WTC11 (cell line): ENCODE data around the gene RTN3. TPM values are rescaled to one million over a fixed set of nuclear protein-coding genes. Genes with fewer than 3 reads are reported as not detected.

Source experiments
- ATAC-seq: fragments of 200-7000 bp; cut with Tn5 transposase; 2 replicates; pipeline ENCODE4 v1.10.0; 2021; ENCODE audit warnings: mild to moderate bottlenecking, moderate library complexity
- CTCF ChIA-PET: fragments of 300-600 bp; sonication (Branson Sonifier 250); formaldehyde crosslinking; loops from one replicate; lab custom pipeline; 2021; ENCODE audit warnings: antibody characterized with exemption; lab: Charles Lee
- POLR2A ChIA-PET: fragments of 350-600 bp; sonication (Branson Sonifier 250); formaldehyde crosslinking; loops from one replicate; lab custom pipeline; 2021; ENCODE audit warnings: antibody characterized with exemption; lab: Charles Lee
- DNase-seq: peaks from one replicate; pipeline ENCODE4 v3.0.0; 2021; ENCODE audit warnings: low spot score
- H3K27ac Mint-ChIP-seq: 2 replicates; pipeline ENCODE4 v1.8.0; 2021; ENCODE audit warnings: mixed read lengths
- H3K27me3 Mint-ChIP-seq: 2 replicates; pipeline ENCODE4 v1.8.0; 2021; ENCODE audit warnings: low read depth, mild to moderate bottlenecking, moderate library complexity, mixed read lengths
- H3K36me3 Mint-ChIP-seq: 2 replicates; pipeline ENCODE4 v1.8.0; 2021; ENCODE audit warnings: mixed read lengths
- H3K4me1 Mint-ChIP-seq: 2 replicates; pipeline ENCODE4 v1.8.0; 2022; ENCODE audit warnings: mixed read lengths
- H3K4me3 Mint-ChIP-seq: 2 replicates; pipeline ENCODE4 v1.8.0; 2021; ENCODE audit warnings: mild to moderate bottlenecking, moderate library complexity, mixed read lengths
- H3K9me3 Mint-ChIP-seq: 2 replicates; pipeline ENCODE4 v1.8.0; 2021; ENCODE audit warnings: mixed read lengths
- CREB1 ChIP-seq: sonication (generic); formaldehyde crosslinking; IDR thresholded peaks from 2 replicates; pipeline ENCODE4 v1.8.0; 2023; ENCODE audit warnings: mild to moderate bottlenecking, missing genetic modification reagents
- FOXP1 ChIP-seq: sonication (generic); formaldehyde crosslinking; IDR thresholded peaks from 2 replicates; pipeline ENCODE4 v1.8.0; 2022; ENCODE audit warnings: missing genetic modification reagents, mild to moderate bottlenecking, moderate library complexity, borderline replicate concordance
- GTF2I ChIP-seq: fragments of 250-450 bp; sonication (Bioruptor Pico); conservative IDR thresholded peaks from 2 replicates; pipeline ENCODE4 v1.4.0; 2021; ENCODE audit warnings: mild to moderate bottlenecking
- NFE2L1 ChIP-seq: sonication (generic); formaldehyde crosslinking; IDR thresholded peaks from 2 replicates; pipeline ENCODE4 v1.8.1; 2023; ENCODE audit warnings: missing genetic modification reagents
- PRRX2 ChIP-seq: fragments of 250-450 bp; sonication (Bioruptor Pico); IDR thresholded peaks from 2 replicates; pipeline ENCODE4 v1.8.0; 2021; ENCODE audit warnings: mild to moderate bottlenecking
- SMAD4 ChIP-seq: sonication (generic); formaldehyde crosslinking; IDR thresholded peaks from 2 replicates; pipeline ENCODE4 v1.8.0; 2022; ENCODE audit warnings: mild to moderate bottlenecking, missing genetic modification reagents
- SP1 ChIP-seq: sonication (generic); formaldehyde crosslinking; conservative IDR thresholded peaks from 2 replicates; pipeline ENCODE4 v1.8.1; 2022; ENCODE audit warnings: missing genetic modification reagents
- TCF7 ChIP-seq: sonication (generic); formaldehyde crosslinking; IDR thresholded peaks from 2 replicates; pipeline ENCODE4 v1.8.0; 2022; ENCODE audit warnings: mild to moderate bottlenecking, low read depth, missing genetic modification reagents, moderate library complexity
- ZNF219 ChIP-seq: sonication (generic); formaldehyde crosslinking; IDR thresholded peaks from 2 replicates; pipeline ENCODE4 v1.8.0; 2023; ENCODE audit warnings: missing genetic modification reagents, mild to moderate bottlenecking, borderline replicate concordance
- ZNF416 ChIP-seq: fragments of 250-450 bp; sonication (Bioruptor Pico); IDR thresholded peaks from 2 replicates; pipeline ENCODE4 v1.9.0; 2021; ENCODE audit warnings: mild to moderate bottlenecking, inconsistent platforms
- total RNA-seq: library from RNA; stranded (reverse); gene quantifications from 3 replicates; pipeline ENCODE4 v1.2.3, GENCODE V29; 2021
- TF ChIP-seq, protein P1 (sequence below): sonication (generic); formaldehyde crosslinking; IDR thresholded peaks from 2 replicates; pipeline ENCODE4 v1.8.1; 2023; ENCODE audit warnings: mild to moderate bottlenecking, missing genetic modification reagents, borderline replicate concordance
- TF ChIP-seq, protein P2 (sequence below): sonication (generic); formaldehyde crosslinking; IDR thresholded peaks from 2 replicates; pipeline ENCODE4 v1.8.0; 2023; ENCODE audit warnings: missing genetic modification reagents, mild to moderate bottlenecking, borderline replicate concordance
- TF ChIP-seq, protein P3 (sequence below): fragments of 200-600 bp; IDR thresholded peaks from 2 replicates; pipeline ENCODE4 v1.8.0; 2022; ENCODE audit warnings: antibody characterized with exemption
- TF ChIP-seq, protein P4 (sequence below): sonication (generic); formaldehyde crosslinking; IDR thresholded peaks from 2 replicates; pipeline ENCODE4 v1.8.1; 2022; ENCODE audit warnings: low read depth, missing genetic modification reagents, borderline replicate concordance
- TF ChIP-seq, protein P5 (sequence below): sonication (generic); formaldehyde crosslinking; IDR thresholded peaks from 2 replicates; pipeline ENCODE4 v1.8.0; 2022; ENCODE audit warnings: mild to moderate bottlenecking, missing genetic modification reagents
- TF ChIP-seq, protein P6 (sequence below): sonication (generic); formaldehyde crosslinking; IDR thresholded peaks from 2 replicates; pipeline ENCODE4 v1.8.0; 2023; ENCODE audit warnings: mild to moderate bottlenecking, missing genetic modification reagents

RTN3 gene
- total RNA-seq, 1 experiment from 2014 or later: 159 TPM

DNA sequence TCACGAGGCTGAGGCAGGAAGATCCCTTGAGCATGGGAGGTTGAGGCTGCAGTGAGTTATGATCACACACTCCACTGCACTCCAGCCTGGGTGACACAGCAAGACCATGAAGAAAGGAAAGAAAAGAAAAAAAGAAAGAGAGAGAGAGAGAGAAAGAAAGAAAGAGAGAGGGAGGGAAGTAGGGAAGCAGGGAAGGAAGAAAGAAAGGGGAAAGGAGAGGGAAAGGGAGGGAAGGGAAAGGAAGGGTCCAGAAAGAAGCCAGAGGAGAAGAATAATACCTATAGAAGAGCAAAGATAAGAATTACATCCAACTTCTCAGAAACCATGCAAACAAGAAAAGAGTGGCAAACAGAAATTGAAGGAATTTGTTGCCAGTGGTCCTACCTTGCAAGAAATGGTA is 104.5 kb downstream of the RTN3 start (continued):
- TF ChIP-seq, protein P1, sequence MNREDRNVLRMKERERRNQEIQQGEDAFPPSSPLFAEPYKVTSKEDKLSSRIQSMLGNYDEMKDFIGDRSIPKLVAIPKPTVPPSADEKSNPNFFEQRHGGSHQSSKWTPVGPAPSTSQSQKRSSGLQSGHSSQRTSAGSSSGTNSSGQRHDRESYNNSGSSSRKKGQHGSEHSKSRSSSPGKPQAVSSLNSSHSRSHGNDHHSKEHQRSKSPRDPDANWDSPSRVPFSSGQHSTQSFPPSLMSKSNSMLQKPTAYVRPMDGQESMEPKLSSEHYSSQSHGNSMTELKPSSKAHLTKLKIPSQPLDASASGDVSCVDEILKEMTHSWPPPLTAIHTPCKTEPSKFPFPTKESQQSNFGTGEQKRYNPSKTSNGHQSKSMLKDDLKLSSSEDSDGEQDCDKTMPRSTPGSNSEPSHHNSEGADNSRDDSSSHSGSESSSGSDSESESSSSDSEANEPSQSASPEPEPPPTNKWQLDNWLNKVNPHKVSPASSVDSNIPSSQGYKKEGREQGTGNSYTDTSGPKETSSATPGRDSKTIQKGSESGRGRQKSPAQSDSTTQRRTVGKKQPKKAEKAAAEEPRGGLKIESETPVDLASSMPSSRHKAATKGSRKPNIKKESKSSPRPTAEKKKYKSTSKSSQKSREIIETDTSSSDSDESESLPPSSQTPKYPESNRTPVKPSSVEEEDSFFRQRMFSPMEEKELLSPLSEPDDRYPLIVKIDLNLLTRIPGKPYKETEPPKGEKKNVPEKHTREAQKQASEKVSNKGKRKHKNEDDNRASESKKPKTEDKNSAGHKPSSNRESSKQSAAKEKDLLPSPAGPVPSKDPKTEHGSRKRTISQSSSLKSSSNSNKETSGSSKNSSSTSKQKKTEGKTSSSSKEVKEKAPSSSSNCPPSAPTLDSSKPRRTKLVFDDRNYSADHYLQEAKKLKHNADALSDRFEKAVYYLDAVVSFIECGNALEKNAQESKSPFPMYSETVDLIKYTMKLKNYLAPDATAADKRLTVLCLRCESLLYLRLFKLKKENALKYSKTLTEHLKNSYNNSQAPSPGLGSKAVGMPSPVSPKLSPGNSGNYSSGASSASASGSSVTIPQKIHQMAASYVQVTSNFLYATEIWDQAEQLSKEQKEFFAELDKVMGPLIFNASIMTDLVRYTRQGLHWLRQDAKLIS (CRISPR knock-in tag): no peak
- TF ChIP-seq, protein P2, sequence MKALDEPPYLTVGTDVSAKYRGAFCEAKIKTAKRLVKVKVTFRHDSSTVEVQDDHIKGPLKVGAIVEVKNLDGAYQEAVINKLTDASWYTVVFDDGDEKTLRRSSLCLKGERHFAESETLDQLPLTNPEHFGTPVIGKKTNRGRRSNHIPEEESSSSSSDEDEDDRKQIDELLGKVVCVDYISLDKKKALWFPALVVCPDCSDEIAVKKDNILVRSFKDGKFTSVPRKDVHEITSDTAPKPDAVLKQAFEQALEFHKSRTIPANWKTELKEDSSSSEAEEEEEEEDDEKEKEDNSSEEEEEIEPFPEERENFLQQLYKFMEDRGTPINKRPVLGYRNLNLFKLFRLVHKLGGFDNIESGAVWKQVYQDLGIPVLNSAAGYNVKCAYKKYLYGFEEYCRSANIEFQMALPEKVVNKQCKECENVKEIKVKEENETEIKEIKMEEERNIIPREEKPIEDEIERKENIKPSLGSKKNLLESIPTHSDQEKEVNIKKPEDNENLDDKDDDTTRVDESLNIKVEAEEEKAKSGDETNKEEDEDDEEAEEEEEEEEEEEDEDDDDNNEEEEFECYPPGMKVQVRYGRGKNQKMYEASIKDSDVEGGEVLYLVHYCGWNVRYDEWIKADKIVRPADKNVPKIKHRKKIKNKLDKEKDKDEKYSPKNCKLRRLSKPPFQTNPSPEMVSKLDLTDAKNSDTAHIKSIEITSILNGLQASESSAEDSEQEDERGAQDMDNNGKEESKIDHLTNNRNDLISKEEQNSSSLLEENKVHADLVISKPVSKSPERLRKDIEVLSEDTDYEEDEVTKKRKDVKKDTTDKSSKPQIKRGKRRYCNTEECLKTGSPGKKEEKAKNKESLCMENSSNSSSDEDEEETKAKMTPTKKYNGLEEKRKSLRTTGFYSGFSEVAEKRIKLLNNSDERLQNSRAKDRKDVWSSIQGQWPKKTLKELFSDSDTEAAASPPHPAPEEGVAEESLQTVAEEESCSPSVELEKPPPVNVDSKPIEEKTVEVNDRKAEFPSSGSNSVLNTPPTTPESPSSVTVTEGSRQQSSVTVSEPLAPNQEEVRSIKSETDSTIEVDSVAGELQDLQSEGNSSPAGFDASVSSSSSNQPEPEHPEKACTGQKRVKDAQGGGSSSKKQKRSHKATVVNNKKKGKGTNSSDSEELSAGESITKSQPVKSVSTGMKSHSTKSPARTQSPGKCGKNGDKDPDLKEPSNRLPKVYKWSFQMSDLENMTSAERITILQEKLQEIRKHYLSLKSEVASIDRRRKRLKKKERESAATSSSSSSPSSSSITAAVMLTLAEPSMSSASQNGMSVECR (CRISPR knock-in tag): no peak
- TF ChIP-seq PRRX2 (CRISPR knock-in tag): no peak
- no peak for TF ChIP-seq TCF7

DNA sequence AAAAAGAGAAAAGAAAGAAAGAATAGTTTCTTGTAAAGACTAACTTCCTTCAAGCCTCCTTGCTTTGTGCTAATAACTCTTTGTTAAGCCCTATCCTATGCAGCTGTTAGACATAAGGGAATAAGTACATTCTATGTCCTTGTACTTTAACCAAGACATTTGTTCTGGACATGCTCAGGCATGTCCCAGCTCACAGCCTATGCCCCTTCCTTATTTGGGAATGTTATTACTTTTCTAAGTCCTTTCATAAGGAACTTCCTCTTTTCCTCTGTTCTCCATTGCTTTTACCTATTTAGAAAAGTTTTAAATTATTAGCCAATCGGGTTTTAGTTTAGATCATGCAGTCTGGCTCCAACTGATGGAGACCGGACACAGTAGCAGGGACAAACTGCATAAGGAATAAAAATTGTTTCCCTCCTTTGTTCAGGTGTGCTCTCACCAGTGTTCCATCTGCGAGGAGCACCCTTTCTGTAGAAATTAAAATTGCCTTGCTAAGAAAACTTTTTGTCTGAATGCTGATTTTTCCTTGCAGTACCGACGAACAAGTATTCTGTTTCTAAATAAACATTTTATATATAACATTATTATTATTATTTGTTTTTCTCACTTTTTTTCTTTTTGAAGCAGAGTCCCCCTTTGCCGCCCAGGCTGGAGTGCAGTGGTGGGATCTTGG is 110.3 kb downstream of the RTN3 start:
- POLR2A ChIA-PET: no interaction called here
- Mint-ChIP-seq H3K4me1 (no peaks in the 10 kb centered on the region), H3K27me3 (peaks cover 18% of the 10 kb centered on the region), H3K36me3 (peaks cover 19% of the 10 kb centered on the region), H3K27ac (no peak overlapping the region), H3K4me3 (no peak overlapping the region), H3K9me3 (peaks cover 26% of the 10 kb centered on the region)
- DNase-seq: no peak
- no peak for ATAC-seq
- CTCF ChIA-PET: no interaction called here
- TF ChIP-seq SP1 (CRISPR knock-in tag) (no peak), NFE2L1 (CRISPR knock-in tag) (no peak), FOXP1 (CRISPR knock-in tag) (no peak), ZNF416 (CRISPR knock-in tag) (no peak), CREB1 (no peak), ZNF219 (no peak), GTF2I (CRISPR knock-in tag) (no peak), SMAD4 (no peak)
- TF ChIP-seq, protein P3, sequence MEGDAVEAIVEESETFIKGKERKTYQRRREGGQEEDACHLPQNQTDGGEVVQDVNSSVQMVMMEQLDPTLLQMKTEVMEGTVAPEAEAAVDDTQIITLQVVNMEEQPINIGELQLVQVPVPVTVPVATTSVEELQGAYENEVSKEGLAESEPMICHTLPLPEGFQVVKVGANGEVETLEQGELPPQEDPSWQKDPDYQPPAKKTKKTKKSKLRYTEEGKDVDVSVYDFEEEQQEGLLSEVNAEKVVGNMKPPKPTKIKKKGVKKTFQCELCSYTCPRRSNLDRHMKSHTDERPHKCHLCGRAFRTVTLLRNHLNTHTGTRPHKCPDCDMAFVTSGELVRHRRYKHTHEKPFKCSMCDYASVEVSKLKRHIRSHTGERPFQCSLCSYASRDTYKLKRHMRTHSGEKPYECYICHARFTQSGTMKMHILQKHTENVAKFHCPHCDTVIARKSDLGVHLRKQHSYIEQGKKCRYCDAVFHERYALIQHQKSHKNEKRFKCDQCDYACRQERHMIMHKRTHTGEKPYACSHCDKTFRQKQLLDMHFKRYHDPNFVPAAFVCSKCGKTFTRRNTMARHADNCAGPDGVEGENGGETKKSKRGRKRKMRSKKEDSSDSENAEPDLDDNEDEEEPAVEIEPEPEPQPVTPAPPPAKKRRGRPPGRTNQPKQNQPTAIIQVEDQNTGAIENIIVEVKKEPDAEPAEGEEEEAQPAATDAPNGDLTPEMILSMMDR: no peak
- TF ChIP-seq, protein P4, sequence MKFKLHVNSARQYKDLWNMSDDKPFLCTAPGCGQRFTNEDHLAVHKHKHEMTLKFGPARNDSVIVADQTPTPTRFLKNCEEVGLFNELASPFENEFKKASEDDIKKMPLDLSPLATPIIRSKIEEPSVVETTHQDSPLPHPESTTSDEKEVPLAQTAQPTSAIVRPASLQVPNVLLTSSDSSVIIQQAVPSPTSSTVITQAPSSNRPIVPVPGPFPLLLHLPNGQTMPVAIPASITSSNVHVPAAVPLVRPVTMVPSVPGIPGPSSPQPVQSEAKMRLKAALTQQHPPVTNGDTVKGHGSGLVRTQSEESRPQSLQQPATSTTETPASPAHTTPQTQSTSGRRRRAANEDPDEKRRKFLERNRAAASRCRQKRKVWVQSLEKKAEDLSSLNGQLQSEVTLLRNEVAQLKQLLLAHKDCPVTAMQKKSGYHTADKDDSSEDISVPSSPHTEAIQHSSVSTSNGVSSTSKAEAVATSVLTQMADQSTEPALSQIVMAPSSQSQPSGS (CRISPR knock-in tag): no peak
- TF ChIP-seq, protein P2 (CRISPR knock-in tag): no peak
- TF ChIP-seq, protein P5, sequence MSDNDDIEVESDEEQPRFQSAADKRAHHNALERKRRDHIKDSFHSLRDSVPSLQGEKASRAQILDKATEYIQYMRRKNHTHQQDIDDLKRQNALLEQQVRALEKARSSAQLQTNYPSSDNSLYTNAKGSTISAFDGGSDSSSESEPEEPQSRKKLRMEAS (CRISPR knock-in tag): no peak
- TF ChIP-seq, protein P6, sequence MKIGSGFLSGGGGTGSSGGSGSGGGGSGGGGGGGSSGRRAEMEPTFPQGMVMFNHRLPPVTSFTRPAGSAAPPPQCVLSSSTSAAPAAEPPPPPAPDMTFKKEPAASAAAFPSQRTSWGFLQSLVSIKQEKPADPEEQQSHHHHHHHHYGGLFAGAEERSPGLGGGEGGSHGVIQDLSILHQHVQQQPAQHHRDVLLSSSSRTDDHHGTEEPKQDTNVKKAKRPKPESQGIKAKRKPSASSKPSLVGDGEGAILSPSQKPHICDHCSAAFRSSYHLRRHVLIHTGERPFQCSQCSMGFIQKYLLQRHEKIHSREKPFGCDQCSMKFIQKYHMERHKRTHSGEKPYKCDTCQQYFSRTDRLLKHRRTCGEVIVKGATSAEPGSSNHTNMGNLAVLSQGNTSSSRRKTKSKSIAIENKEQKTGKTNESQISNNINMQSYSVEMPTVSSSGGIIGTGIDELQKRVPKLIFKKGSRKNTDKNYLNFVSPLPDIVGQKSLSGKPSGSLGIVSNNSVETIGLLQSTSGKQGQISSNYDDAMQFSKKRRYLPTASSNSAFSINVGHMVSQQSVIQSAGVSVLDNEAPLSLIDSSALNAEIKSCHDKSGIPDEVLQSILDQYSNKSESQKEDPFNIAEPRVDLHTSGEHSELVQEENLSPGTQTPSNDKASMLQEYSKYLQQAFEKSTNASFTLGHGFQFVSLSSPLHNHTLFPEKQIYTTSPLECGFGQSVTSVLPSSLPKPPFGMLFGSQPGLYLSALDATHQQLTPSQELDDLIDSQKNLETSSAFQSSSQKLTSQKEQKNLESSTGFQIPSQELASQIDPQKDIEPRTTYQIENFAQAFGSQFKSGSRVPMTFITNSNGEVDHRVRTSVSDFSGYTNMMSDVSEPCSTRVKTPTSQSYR (CRISPR knock-in tag): no peak
- TF ChIP-seq, all 79 proteins: peak for 0
